Lower lobe of right lung (tissue), 2 donors: ENCODE data around the gene CDHR3. TPM values are rescaled to one million over a fixed set of nuclear protein-coding genes. Genes with fewer than 3 reads are reported as not detected.

Experiments used
- ATAC-seq, 2 donors: fragments of 200-7000 bp; cut with Tn5 transposase; one replicate each; pipeline ENCODE4 v1.9.1; 2020 to 2022; ENCODE audit warnings: mild to moderate bottlenecking in 2 of 2, moderate library complexity in 2 of 2
- DNase-seq: peaks from one replicate; pipeline ENCODE4 v3.0.0-alpha.2; 2020
- H3K27ac ChIP-seq: fragments of 200-600 bp; one replicate; pipeline ENCODE4 v1.8.0; 2022
- H3K27me3 ChIP-seq: fragments of 200-600 bp; one replicate; pipeline ENCODE4 v1.8.0; 2022; ENCODE audit warnings: low read depth
- H3K36me3 ChIP-seq: fragments of 200-600 bp; one replicate; pipeline ENCODE4 v1.8.0; 2022; ENCODE audit warnings: mild to moderate bottlenecking
- H3K4me1 ChIP-seq: fragments of 200-600 bp; one replicate; pipeline ENCODE4 v1.8.0; 2022
- H3K4me3 ChIP-seq: fragments of 200-600 bp; one replicate; pipeline ENCODE4 v1.8.0; 2022; ENCODE audit warnings: mild to moderate bottlenecking
- H3K9me3 ChIP-seq: fragments of 200-600 bp; one replicate; pipeline ENCODE4 v1.8.0; 2022
- intact Hi-C: fragments of 100-400 bp; cut with DNase I; formaldehyde crosslinking; loops from one replicate; pipeline ENCODE4 v1.11.0; 2022
- long read RNA-seq: library from polyadenylated mRNA; unstranded; transcript quantifications from one replicate; pipeline ENCODE4 v2.0.0, GENCODE V29; 2021
- total RNA-seq: library from RNA; stranded (reverse); fragmentation: NEBNext Ultra II Directional; extraction: Animal tissue kit (Norgen Biotek cat#: 25700); gene quantifications from one replicate; pipeline ENCODE4 v1.2.1, GENCODE V29; 2021
- TF ChIP-seq, protein P1 (sequence below): fragments of 200-600 bp; IDR thresholded peaks from one replicate; pipeline ENCODE4 v1.8.0; 2022; ENCODE audit warnings: antibody characterized with exemption, mild to moderate bottlenecking
- donor health status: DM: no; HTN: yes; CAD: no; lungs with severe emphysema.

Gene CDHR3, protein sequence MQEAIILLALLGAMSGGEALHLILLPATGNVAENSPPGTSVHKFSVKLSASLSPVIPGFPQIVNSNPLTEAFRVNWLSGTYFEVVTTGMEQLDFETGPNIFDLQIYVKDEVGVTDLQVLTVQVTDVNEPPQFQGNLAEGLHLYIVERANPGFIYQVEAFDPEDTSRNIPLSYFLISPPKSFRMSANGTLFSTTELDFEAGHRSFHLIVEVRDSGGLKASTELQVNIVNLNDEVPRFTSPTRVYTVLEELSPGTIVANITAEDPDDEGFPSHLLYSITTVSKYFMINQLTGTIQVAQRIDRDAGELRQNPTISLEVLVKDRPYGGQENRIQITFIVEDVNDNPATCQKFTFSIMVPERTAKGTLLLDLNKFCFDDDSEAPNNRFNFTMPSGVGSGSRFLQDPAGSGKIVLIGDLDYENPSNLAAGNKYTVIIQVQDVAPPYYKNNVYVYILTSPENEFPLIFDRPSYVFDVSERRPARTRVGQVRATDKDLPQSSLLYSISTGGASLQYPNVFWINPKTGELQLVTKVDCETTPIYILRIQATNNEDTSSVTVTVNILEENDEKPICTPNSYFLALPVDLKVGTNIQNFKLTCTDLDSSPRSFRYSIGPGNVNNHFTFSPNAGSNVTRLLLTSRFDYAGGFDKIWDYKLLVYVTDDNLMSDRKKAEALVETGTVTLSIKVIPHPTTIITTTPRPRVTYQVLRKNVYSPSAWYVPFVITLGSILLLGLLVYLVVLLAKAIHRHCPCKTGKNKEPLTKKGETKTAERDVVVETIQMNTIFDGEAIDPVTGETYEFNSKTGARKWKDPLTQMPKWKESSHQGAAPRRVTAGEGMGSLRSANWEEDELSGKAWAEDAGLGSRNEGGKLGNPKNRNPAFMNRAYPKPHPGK
- total RNA-seq: 28.7 TPM
- long read RNA-seq, partial matches to known transcripts: 3 of 12 reads
- long read RNA-seq, other reads (novel, unspliced or antisense): 8 of 12 reads

DNA sequence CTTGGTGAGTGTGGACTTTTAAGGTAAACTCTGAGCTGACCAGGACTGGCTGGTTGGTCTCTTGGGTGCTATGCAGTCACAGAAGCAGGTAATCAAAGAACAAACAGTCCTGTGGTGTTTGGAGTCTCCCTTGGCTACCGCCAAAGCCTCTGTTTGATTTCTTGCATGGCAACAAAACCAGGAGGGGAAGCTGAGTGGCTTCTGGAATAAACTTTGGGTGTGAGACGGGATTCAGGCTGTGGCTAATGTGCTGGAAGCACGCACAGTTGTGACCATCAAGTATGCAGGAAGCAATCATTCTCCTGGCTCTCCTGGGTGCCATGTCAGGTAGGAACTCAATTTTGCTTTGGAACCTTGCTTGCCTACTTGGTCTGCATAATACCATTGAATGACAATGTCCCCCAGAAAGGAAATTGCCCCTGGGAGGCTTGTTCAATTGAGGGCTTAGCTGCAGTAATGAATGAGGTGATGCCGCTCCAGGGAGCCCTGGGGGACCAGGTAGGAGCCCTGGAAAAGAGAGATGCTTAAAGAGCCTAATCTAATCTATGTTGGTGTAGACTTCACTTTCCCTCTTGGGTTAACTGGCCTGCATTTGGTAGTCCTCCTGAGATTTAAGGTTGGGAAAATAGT lies at the start of gene CDHR3:
Gene CDHR3 (plus strand): TSS at position 227 of the 630 bp plus-strand sequence. CDS start 55 bp downstream, at position 282.
- peak; percentile 95 to 96 for ATAC-seq

DNA sequence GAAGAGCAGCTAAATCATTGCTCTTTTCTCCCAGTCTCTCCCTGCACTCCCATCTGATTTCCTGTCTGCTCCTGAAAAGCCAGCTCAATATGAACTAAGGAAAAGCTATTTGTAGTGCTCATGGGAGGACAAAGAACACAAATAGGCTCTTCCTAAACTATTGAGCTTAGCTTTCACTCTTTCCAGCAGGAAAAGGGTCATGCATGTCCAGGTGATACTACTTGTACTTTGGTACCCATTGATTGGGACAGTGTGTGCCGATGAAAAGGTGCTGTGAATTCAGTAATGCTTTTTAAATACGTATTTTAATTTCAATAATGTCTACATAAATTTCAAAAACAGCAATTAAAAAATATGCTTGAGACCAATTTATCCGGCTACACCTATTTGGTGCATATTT lies 49.1 kb upstream of the CDHR3 start:
- TF ChIP-seq, protein P1, sequence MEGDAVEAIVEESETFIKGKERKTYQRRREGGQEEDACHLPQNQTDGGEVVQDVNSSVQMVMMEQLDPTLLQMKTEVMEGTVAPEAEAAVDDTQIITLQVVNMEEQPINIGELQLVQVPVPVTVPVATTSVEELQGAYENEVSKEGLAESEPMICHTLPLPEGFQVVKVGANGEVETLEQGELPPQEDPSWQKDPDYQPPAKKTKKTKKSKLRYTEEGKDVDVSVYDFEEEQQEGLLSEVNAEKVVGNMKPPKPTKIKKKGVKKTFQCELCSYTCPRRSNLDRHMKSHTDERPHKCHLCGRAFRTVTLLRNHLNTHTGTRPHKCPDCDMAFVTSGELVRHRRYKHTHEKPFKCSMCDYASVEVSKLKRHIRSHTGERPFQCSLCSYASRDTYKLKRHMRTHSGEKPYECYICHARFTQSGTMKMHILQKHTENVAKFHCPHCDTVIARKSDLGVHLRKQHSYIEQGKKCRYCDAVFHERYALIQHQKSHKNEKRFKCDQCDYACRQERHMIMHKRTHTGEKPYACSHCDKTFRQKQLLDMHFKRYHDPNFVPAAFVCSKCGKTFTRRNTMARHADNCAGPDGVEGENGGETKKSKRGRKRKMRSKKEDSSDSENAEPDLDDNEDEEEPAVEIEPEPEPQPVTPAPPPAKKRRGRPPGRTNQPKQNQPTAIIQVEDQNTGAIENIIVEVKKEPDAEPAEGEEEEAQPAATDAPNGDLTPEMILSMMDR: no peak
- Histone ChIP-seq H3K4me1 (no peaks in the 10 kb centered on the region), H3K27ac (no peak overlapping the region), H3K9me3 (no peaks in the 10 kb centered on the region), H3K4me3 (no peak overlapping the region), H3K36me3 (no peaks in the 10 kb centered on the region), H3K27me3 (no peaks in the 10 kb centered on the region)
- no peak for DNase-seq
- intact Hi-C loops: no loop called here
- ATAC-seq: no peak

More for the DNA sequence above, at the start of gene CDHR3:
- Histone ChIP-seq H3K36me3 (no peaks in the 10 kb centered on the region), H3K4me1 (no peaks in the 10 kb centered on the region), H3K9me3 (no peaks in the 10 kb centered on the region), H3K27ac (peak within 1 kb of the TSS; percentile 36), H3K4me3 (no peak within 1 kb of the TSS), H3K27me3 (no peaks in the 10 kb centered on the region)
- intact Hi-C loops: no loop called here
- TF ChIP-seq, protein P1: no peak
- DNase-seq: no peak

DNA sequence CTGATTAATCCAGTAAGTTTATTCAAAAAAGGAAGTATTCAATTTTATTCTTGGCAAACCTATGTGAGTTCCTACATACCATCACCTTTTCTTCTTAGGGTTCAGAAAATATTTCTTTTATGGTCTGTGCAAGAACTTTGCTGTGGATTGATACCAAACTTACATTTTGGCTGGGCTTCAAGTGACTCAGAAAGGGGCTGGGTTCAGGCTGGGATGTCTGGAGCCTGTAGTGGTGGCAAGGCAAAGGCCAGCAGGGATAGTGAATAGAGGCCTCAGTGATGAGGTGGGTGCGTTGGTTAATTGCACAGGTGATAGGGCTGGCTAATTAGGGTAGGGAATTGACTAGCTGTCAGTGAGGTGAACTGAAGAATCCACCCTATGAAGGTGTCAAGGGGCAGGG lies 46.5 kb upstream of the CDHR3 start:
- Histone ChIP-seq H3K36me3 (no peaks in the 10 kb centered on the region), H3K27me3 (no peaks in the 10 kb centered on the region), H3K9me3 (no peaks in the 10 kb centered on the region), H3K4me3 (no peak overlapping the region), H3K4me1 (no peaks in the 10 kb centered on the region), H3K27ac (no peak overlapping the region)
- DNase-seq: no peak
- ATAC-seq: no peak
- intact Hi-C loops: no loop called here
- TF ChIP-seq, protein P1: no peak

DNA sequence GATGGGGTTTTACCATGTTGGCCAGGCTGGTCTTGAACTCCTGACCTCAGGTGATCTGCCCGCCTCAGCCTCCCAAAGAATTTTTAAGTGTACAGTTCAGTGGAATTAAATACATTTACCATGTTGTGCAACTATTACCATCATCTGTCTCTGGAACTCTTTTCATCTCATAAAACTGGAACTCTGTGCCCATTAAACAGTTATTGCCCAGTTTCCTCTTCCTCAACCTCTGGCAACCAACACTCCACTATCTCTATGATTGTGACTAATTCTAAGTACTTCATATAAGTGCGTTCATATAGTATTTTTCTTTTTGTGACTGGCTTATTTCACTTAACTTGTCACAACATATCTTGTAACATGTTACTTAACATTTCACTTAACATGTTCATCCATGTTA lies 45.4 kb upstream of the CDHR3 start:
- ATAC-seq (no peak), DNase-seq (no peak)
- intact Hi-C loops: no loop called here
- H3K4me3 ChIP-seq: no peak overlapping the region
- no peaks in the 10 kb centered on the region for H3K36me3 ChIP-seq
- TF ChIP-seq, protein P1: no peak
- H3K27ac ChIP-seq: no peak overlapping the region
- no peaks in the 10 kb centered on the region for H3K27me3 ChIP-seq
- no peaks in the 10 kb centered on the region for H3K4me1 ChIP-seq
- H3K9me3 ChIP-seq: no peaks in the 10 kb centered on the region

DNA sequence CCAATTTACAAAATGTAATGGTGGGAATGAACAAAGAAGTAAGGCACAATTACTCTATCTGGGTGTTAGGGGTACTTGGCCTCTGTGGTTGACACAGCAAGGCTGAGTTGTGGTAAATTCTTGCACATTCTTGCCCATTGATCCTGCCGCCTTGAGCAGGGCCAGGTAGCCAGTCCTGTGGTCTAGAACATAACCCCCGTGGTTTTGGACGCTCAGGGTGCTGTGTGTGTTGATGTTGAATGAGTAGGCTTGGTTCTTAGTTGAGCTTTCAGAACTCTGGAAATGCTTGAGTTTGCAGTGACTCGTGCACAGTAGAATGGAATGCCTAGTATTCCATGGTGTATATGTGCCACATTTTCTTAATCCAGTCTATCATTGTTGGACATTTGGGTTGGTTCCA lies 42.3 kb upstream of the CDHR3 start:
- TF ChIP-seq, protein P1: no peak
- Histone ChIP-seq H3K36me3 (no peaks in the 10 kb centered on the region), H3K27ac (no peak overlapping the region), H3K27me3 (no peaks in the 10 kb centered on the region), H3K4me1 (no peaks in the 10 kb centered on the region), H3K9me3 (no peaks in the 10 kb centered on the region), H3K4me3 (no peak overlapping the region)
- intact Hi-C loops: no loop called here
- DNase-seq (no peak), ATAC-seq (no peak)
